HEK293 (cell line): ENCODE data around the gene UNK.
A peak's percentile ranks its signal among the peaks of the same experiment; 100 is the strongest.

ENCODE experiments used
- CTCF ChIA-PET: fragments of 350-600 bp; formaldehyde crosslinking; extraction: SDS; loops from one replicate; lab custom pipeline; 2021; ENCODE audit warnings: antibody characterized with exemption; lab: Yijun Ruan, JAX
- POLR2A ChIA-PET: fragments of 300-600 bp; formaldehyde crosslinking; extraction: SDS; loops from one replicate; lab custom pipeline; 2020; ENCODE audit warnings: antibody characterized with exemption, inconsistent platforms; lab: Yijun Ruan, JAX
- H3K27ac ChIP-seq: fragments of 200-500 bp; sonication (Bioruptor generic); 2 replicates; pipeline ENCODE4 v1.5.1; 2014; ENCODE audit warnings: low read depth, low read length, control low read depth, inconsistent platforms; ENCODE audit errors: extremely low read depth
- H3K36me3 ChIP-seq, 2 experiments: fragments of 200-500 bp in 1 of 2; sonication (Bioruptor generic) in 1 of 2; 1 replicate in 1 of 2; 2 replicates in 1 of 2; pipeline ENCODE4 v1.5.1; 2014 to 2017; ENCODE audit warnings: inconsistent platforms in 2 of 2, low read length in 2 of 2; ENCODE audit not compliant: control insufficient read depth in 2 of 2, insufficient read depth in 1 of 2
- H3K4me1 ChIP-seq: fragments of 200-500 bp; sonication (Bioruptor generic); 2 replicates; pipeline ENCODE4 v1.5.1; 2014; ENCODE audit warnings: mild to moderate bottlenecking, low read length, inconsistent platforms; ENCODE audit not compliant: control insufficient read depth, insufficient read depth
- H3K4me3 ChIP-seq: 2 replicates; pipeline ENCODE4 v1.5.1; 2011; ENCODE audit warnings: low read depth, mild to moderate bottlenecking, control low read depth, low read length, moderate library complexity
- H3K9me3 ChIP-seq: fragments of 200-500 bp; sonication (Bioruptor generic); 2 replicates; pipeline ENCODE4 v1.5.1; 2014; ENCODE audit warnings: low read depth, low read length, inconsistent platforms; ENCODE audit not compliant: control insufficient read depth, insufficient read depth
- ATF2 ChIP-seq: fragments of 450-650 bp; formaldehyde crosslinking; IDR thresholded peaks from 2 replicates; pipeline ENCODE4 v1.5.1; 2016; ENCODE audit warnings: missing biosample characterization, missing genetic modification characterization, low read depth
- KLF17 ChIP-seq: fragments of 450-650 bp; formaldehyde crosslinking; IDR thresholded peaks from 2 replicates; pipeline ENCODE4 v1.5.1; 2016; ENCODE audit warnings: missing biosample characterization, missing genetic modification characterization
- KLF9 ChIP-seq: fragments of 450-650 bp; formaldehyde crosslinking; IDR thresholded peaks from 2 replicates; pipeline ENCODE4 v1.5.1; 2016; ENCODE audit warnings: missing biosample characterization, missing genetic modification characterization, low read depth
- MYNN ChIP-seq: fragments of 450-650 bp; formaldehyde crosslinking; IDR thresholded peaks from 2 replicates; pipeline ENCODE4 v1.5.1; 2016; ENCODE audit warnings: missing biosample characterization, missing genetic modification characterization, borderline replicate concordance
- REST ChIP-seq: fragments of 450-650 bp; formaldehyde crosslinking; IDR thresholded peaks from 2 replicates; pipeline ENCODE4 v1.5.1; 2016; ENCODE audit warnings: missing biosample characterization, missing genetic modification characterization
- SCRT2 ChIP-seq: fragments of 450-650 bp; formaldehyde crosslinking; IDR thresholded peaks from 2 replicates; pipeline ENCODE4 v1.5.1; 2016; ENCODE audit warnings: missing biosample characterization, missing genetic modification characterization
- ZBTB20 ChIP-seq: fragments of 450-650 bp; formaldehyde crosslinking; IDR thresholded peaks from 2 replicates; pipeline ENCODE4 v1.5.1; 2016; ENCODE audit warnings: missing biosample characterization, missing genetic modification characterization
- ZBTB8A ChIP-seq: fragments of 450-650 bp; formaldehyde crosslinking; IDR thresholded peaks from 2 replicates; pipeline ENCODE4 v1.5.1; 2016; ENCODE audit warnings: missing biosample characterization, missing genetic modification characterization
- ZNF112 ChIP-seq: fragments of 450-650 bp; formaldehyde crosslinking; IDR thresholded peaks from 2 replicates; pipeline ENCODE4 v1.5.0; 2017; ENCODE audit warnings: missing biosample characterization, missing genetic modification characterization
- ZNF169 ChIP-seq: fragments of 450-650 bp; formaldehyde crosslinking; IDR thresholded peaks from 2 replicates; pipeline ENCODE4 v1.5.1; 2016; ENCODE audit warnings: missing biosample characterization, missing genetic modification characterization
- ZNF175 ChIP-seq: fragments of 450-650 bp; formaldehyde crosslinking; IDR thresholded peaks from 2 replicates; pipeline ENCODE4 v1.5.1; 2016; ENCODE audit warnings: missing biosample characterization, missing genetic modification characterization
- ZNF184 ChIP-seq: fragments of 450-650 bp; IDR thresholded peaks from 2 replicates; pipeline ENCODE4 v1.5.1; 2018; ENCODE audit warnings: missing biosample characterization, mild to moderate bottlenecking, missing genetic modification characterization
- ZNF211 ChIP-seq: fragments of 450-650 bp; formaldehyde crosslinking; IDR thresholded peaks from 2 replicates; pipeline ENCODE4 v1.5.1; 2016; ENCODE audit warnings: low read depth, missing biosample characterization, missing genetic modification characterization
- ZNF221 ChIP-seq: fragments of 450-650 bp; formaldehyde crosslinking; IDR thresholded peaks from 2 replicates; pipeline ENCODE4 v1.5.1; 2017; ENCODE audit warnings: missing biosample characterization, missing genetic modification characterization, borderline replicate concordance
- ZNF280D ChIP-seq: fragments of 450-650 bp; formaldehyde crosslinking; IDR thresholded peaks from 2 replicates; pipeline ENCODE4 v1.5.1; 2016; ENCODE audit warnings: missing biosample characterization, missing genetic modification characterization
- ZNF366 ChIP-seq: fragments of 450-650 bp; formaldehyde crosslinking; conservative IDR thresholded peaks from 2 replicates; pipeline ENCODE4 v1.5.1; 2016; ENCODE audit warnings: missing biosample characterization, missing genetic modification characterization
- ZNF423 ChIP-seq: fragments of 450-650 bp; formaldehyde crosslinking; IDR thresholded peaks from 2 replicates; pipeline ENCODE4 v1.5.1; 2016; ENCODE audit warnings: missing biosample characterization, missing genetic modification characterization
- ZNF449 ChIP-seq: fragments of 450-650 bp; formaldehyde crosslinking; IDR thresholded peaks from 2 replicates; pipeline ENCODE4 v1.5.1; 2017; ENCODE audit warnings: missing biosample characterization, mild to moderate bottlenecking, missing genetic modification characterization, moderate library complexity
- ZNF610 ChIP-seq: fragments of 450-650 bp; formaldehyde crosslinking; IDR thresholded peaks from 2 replicates; pipeline ENCODE4 v1.5.1; 2016; ENCODE audit warnings: missing biosample characterization, missing genetic modification characterization, borderline replicate concordance
- ZNF76 ChIP-seq: fragments of 450-650 bp; formaldehyde crosslinking; IDR thresholded peaks from 2 replicates; pipeline ENCODE4; 2016; ENCODE audit warnings: low read depth, missing biosample characterization, missing genetic modification characterization, borderline replicate concordance
- ZNF776 ChIP-seq: fragments of 450-650 bp; formaldehyde crosslinking; IDR thresholded peaks from 2 replicates; pipeline ENCODE4 v1.5.0; 2017; ENCODE audit warnings: missing biosample characterization, missing genetic modification characterization, borderline replicate concordance
- ZSCAN30 ChIP-seq: fragments of 450-650 bp; IDR thresholded peaks from 2 replicates; pipeline ENCODE4 v1.5.1; 2018; ENCODE audit warnings: missing biosample characterization, mild to moderate bottlenecking, missing genetic modification characterization, moderate library complexity

UNK gene

GRCh38 chr17:75762513-75763268 is 21.9 kb upstream of the UNK start:
- Histone ChIP-seq H3K27ac (no peak overlapping the region), H3K36me3 (peaks cover 9 to 23% of the 10 kb centered on the region in 2 experiments; a peak in 2 of 3 replicates), H3K4me1 (no peaks in the 10 kb centered on the region; the same call in 1 of the 2 replicates), H3K9me3 (no peaks in the 10 kb centered on the region), H3K4me3 (no peak overlapping the region)
- TF ChIP-seq SCRT2 (tag by site-specific recombination) (no peak), ZNF449 (tag by site-specific recombination) (peak; percentile 87)
- ChIA-PET POLR2A (interaction anchor here (0.5 to 12.0 kb wide), 4 partner anchors 10 to 349 kb away, joined by 3 to 234 read pairs (median 6); partner anchors contain the start of gene UNK), CTCF (interaction anchor here (0.5 to 11.0 kb wide), 7 partner anchors 8 to 130 kb away, joined by 3 to 170 read pairs (median 4); partner anchors contain the start of gene SMIM5)

- Histone ChIP-seq H3K4me1 (no peaks in the 10 kb centered on the region; the same call in 1 of the 2 replicates), H3K4me3 (no peak overlapping the region), H3K27ac (no peak overlapping the region)
Observed at GRCh38 chr17:75763269-75763607, 21.4 kb upstream of the UNK start.

More at GRCh38 chr17:75763269-75763607, 21.4 kb upstream of the UNK start:
- Histone ChIP-seq H3K9me3 (no peaks in the 10 kb centered on the region), H3K36me3 (peaks cover 9 to 18% of the 10 kb centered on the region in 2 experiments; a peak in 2 of 3 replicates)
- ChIA-PET CTCF (interaction anchor here (0.9 to 11.0 kb wide), 5 partner anchors 13 to 130 kb away, joined by 3 to 170 read pairs (median 4); partner anchors contain the start of gene SMIM5), POLR2A (interaction anchor here (1.0 to 12.0 kb wide), 2 partner anchors 13 to 22 kb away, joined by 3 to 234 read pairs; partner anchors contain the start of gene UNK)
- TF ChIP-seq ZNF76 (tag by site-specific recombination) (no peak), ATF2 (tag by site-specific recombination) (no peak), ZNF776 (tag by site-specific recombination) (no peak), ZNF280D (tag by site-specific recombination) (no peak), MYNN (no peak), ZNF112 (no peak), ZNF610 (tag by site-specific recombination) (no peak), ZSCAN30 (no peak), ZNF366 (tag by site-specific recombination) (no peak), ZBTB8A (tag by site-specific recombination) (no peak), ZNF221 (no peak), ZBTB20 (tag by site-specific recombination) (no peak), ZNF423 (tag by site-specific recombination) (no peak), ZNF184 (tag by site-specific recombination) (no peak), REST (tag by site-specific recombination) (no peak), KLF17 (tag by site-specific recombination) (no peak), ZNF175 (tag by site-specific recombination) (no peak), ZNF211 (no peak), ZNF169 (tag by site-specific recombination) (no peak), KLF9 (tag by site-specific recombination) (no peak)
